Heart right ventricle (tissue), 16 donors: Measurements from ENCODE around the gene OR6J1. TPM values are rescaled to one million over a fixed set of nuclear protein-coding genes. Genes with fewer than 3 reads are reported as not detected.

Experiments
- ATAC-seq, 8 donors: fragments of 200-7000 bp; cut with Tn5 transposase; one replicate each; pipeline ENCODE4 v1.9.1; 2020; ENCODE audit warnings: mild to moderate bottlenecking in 8 of 8, moderate library complexity in 8 of 8, moderate number of reproducible peaks in 1 of 8
- DNase-seq, 2 donors: peaks; one replicate each; pipeline ENCODE4 v3.0.0-alpha.2; 2020
- H3K27ac ChIP-seq, 10 donors: fragments of 200-600 bp; sonication (generic) in 2 of 10; one replicate each; pipeline versions ENCODE4 v1.5.0 to v1.8.0; 2020 to 2022; ENCODE audit warnings: mild to moderate bottlenecking in 3 of 10
- H3K27me3 ChIP-seq, 7 donors: fragments of 200-600 bp; one replicate each; pipeline ENCODE4 v1.8.0; 2021 to 2022; ENCODE audit warnings: mild to moderate bottlenecking in 2 of 7
- H3K36me3 ChIP-seq, 9 donors: fragments of 200-600 bp; sonication (generic) in 1 of 9; one replicate each; pipeline versions ENCODE4 v1.5.0 to v1.8.0; 2020 to 2022; ENCODE audit warnings: mild to moderate bottlenecking in 2 of 9
- H3K4me1 ChIP-seq, 9 donors: fragments of 200-600 bp; sonication (generic) in 1 of 9; one replicate each; pipeline versions ENCODE4 v1.5.0 to v1.8.0; 2020 to 2022; ENCODE audit warnings: mild to moderate bottlenecking in 4 of 9
- H3K4me3 ChIP-seq, 10 donors: fragments of 200-600 bp; sonication (generic) in 2 of 10; one replicate each; pipeline versions ENCODE4 v1.5.0 to v1.8.0; 2020 to 2022; ENCODE audit warnings: mild to moderate bottlenecking in 7 of 10, moderate library complexity in 2 of 10
- H3K9me3 ChIP-seq, 11 donors: fragments of 200-600 bp in 10 of 11; sonication (generic) in 2 of 11; one replicate each; pipeline versions ENCODE4 v1.5.0 to v1.8.0; 2013 to 2022; ENCODE audit warnings: mild to moderate bottlenecking in 2 of 11, control low read depth in 1 of 11, moderate library complexity in 1 of 11
- WGBS, 2 donors: extraction: QIAGEN DNeasy Blood & Tissue Kit; methylation state at CpG; one replicate each; pipeline ENCODE4 v1.1.7; 2013; ENCODE audit warnings: inconsistent platforms in 1 of 2; 5-methylcytosine and 5-hydroxymethylcytosine counted together
- intact Hi-C, 10 donors: fragments of 100-400 bp; cut with DNase I; formaldehyde crosslinking; loops; one replicate each; pipeline versions ENCODE4 v1.11.1 to v1.14.2; 2022
- polyA plus RNA-seq, 2 donors: library from polyadenylated mRNA; stranded (reverse); fragments of 200-250 nt; gene quantifications; one replicate each; pipeline ENCODE4 v1.2.3, GENCODE V29; 2013
- total RNA-seq, 10 donors: library from RNA; stranded (reverse); fragmentation: NEBNext Ultra II Directional in 3 of 10; extraction: Animal tissue kit (Norgen Biotek cat#: 25700) in 3 of 10; gene quantifications; one replicate each; pipeline versions ENCODE4 v1.2.1 to v1.2.4, GENCODE V29; 2021 to 2023
- TF ChIP-seq, protein P1 (sequence below), 9 donors: fragments of 200-600 bp; sonication (generic) in 2 of 9; IDR thresholded peaks; one replicate each; pipeline versions ENCODE4 v1.5.0 to v1.8.0; 2021 to 2022; ENCODE audit warnings: antibody characterized with exemption in 9 of 9, mild to moderate bottlenecking in 5 of 9, moderate library complexity in 1 of 9
- donor health status: Arrhythmogenic right ventricular cardiomyopathy.
- donor health status: ischemic (EF 13 %, LVEDD 7.1; RV severe dilation, severe dysfunction).
- donor health status: healthy with polysubstance abuse.
- donor health status: DM: no; HTN: yes; CAD: no.
- donor health status: DM: no; HTN: no; CAD: no.
- donor health status: ischemic (EF 25% LVEDD 6.9; RV normal size, moderate dysfunction).
- donor health status: ischemic (EF 25% LVEDD 5.7; RV mildly dilated, moderate dysfunction).
- donor health status: healthy.
- donor health status: DM: yes; HTN: yes; CAD: no.
- donor health status: Ischemic cardiomyopathy.
- donor health status: ischemic (EF 35%, LVEDD 5.7; RV mildly dilated, moderate dysfunction).
- donor health status: nonischemic (EF 11% LVEDD 7.7; RV severe dilation, severe dysfunction).
- donor health status: DM: yes; HTN: yes; CAD: no.
- donor health status: PGD.
- donor health status: ischemic (EF 29% LVEDD 5.4; RV normal size, mild dysfunction).
- donor health status: nonischemic (EF 23%, LVEDD 6.1; RV moderate dilation, normal function).

The OR6J1 gene
- total and polyA plus RNA-seq, 12 donors = not detected

DNA sequence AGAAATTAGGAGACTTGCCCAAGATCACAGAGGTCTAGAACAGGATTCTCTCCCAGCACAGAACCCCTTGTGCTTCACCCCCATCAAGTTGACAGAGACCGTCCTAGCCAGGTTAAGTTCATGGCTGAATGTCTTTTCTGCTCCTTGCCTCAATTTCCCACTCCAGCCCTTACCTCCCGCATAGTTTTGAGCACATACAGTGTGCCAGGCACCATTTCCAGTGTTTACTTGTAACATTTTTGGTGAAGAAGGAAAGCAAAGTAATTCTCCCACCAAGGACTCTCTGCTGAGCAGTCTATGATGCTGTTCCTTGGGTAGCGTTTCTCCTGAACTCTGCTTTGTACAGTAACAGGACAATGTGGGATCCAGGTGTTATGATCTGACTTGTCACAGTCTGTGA is 44.8 kb downstream of the OR6J1 start:
- peaks cover 0 to 33% (median 30%) of the 10 kb centered on the region in 9 donors for H3K36me3 ChIP-seq
- peak overlapping the region in 9 of 10 donors; percentile 69 to 91 (median 74) for H3K4me3 ChIP-seq
- H3K27ac ChIP-seq = peak overlapping the region in 7 of 10 donors; percentile 77 to 93 (median 85)
- TF ChIP-seq, protein P1, sequence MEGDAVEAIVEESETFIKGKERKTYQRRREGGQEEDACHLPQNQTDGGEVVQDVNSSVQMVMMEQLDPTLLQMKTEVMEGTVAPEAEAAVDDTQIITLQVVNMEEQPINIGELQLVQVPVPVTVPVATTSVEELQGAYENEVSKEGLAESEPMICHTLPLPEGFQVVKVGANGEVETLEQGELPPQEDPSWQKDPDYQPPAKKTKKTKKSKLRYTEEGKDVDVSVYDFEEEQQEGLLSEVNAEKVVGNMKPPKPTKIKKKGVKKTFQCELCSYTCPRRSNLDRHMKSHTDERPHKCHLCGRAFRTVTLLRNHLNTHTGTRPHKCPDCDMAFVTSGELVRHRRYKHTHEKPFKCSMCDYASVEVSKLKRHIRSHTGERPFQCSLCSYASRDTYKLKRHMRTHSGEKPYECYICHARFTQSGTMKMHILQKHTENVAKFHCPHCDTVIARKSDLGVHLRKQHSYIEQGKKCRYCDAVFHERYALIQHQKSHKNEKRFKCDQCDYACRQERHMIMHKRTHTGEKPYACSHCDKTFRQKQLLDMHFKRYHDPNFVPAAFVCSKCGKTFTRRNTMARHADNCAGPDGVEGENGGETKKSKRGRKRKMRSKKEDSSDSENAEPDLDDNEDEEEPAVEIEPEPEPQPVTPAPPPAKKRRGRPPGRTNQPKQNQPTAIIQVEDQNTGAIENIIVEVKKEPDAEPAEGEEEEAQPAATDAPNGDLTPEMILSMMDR (IDR thresholded peaks at IDR 0.05) = no peak
- intact Hi-C loops = no loop called here
- H3K27me3 ChIP-seq = no peaks in the 10 kb centered on the region
- DNase-seq = no peak
- 87 to 90% methylated on average over 3 of the region's 3 CpGs for WGBS, 2 donors
- H3K4me1 ChIP-seq = peaks cover 0 to 26% (median 21%) of the 10 kb centered on the region in 9 donors
- ATAC-seq = no peak
- no peaks in the 10 kb centered on the region for H3K9me3 ChIP-seq

DNA sequence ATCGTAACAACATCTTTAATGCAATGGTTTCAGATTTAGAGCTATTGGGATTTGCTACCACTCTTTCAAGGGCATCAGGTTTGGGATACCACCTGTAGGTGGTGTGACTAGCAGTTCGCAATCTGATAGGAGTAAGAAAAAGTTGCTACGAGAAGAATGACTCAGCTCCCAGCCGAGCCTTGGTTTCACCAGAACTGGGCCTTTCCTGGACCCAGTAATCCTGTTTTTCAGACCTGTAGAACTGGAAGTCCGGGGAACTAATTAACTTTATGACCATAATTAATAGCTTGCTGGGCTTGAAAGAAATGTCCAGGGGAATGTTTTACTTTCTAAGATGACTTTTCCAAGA is 45.3 kb downstream of the OR6J1 start:
- Histone ChIP-seq H3K27ac (peak overlapping the region; percentile 31 to 93 (median 82)), H3K4me1 (peaks cover 0 to 26% (median 21%) of the 10 kb centered on the region in 9 donors), H3K4me3 (peak overlapping the region; percentile 69 to 91 (median 74)), H3K36me3 (peaks cover 0 to 28% (median 25%) of the 10 kb centered on the region in 9 donors), H3K27me3 (no peaks in the 10 kb centered on the region), H3K9me3 (no peaks in the 10 kb centered on the region)
- WGBS, 2 donors = 8 to 14% methylated on average over 5 of the region's 5 CpGs
- TF ChIP-seq, protein P1 (IDR thresholded peaks at IDR 0.05) = peak in 2 of 9 donors; percentile 22 to 30
- ATAC-seq = peak in 5 of 8 donors; percentile 60 to 79 (median 68)
- intact Hi-C loops = no loop called here
- DNase-seq = no peak

DNA sequence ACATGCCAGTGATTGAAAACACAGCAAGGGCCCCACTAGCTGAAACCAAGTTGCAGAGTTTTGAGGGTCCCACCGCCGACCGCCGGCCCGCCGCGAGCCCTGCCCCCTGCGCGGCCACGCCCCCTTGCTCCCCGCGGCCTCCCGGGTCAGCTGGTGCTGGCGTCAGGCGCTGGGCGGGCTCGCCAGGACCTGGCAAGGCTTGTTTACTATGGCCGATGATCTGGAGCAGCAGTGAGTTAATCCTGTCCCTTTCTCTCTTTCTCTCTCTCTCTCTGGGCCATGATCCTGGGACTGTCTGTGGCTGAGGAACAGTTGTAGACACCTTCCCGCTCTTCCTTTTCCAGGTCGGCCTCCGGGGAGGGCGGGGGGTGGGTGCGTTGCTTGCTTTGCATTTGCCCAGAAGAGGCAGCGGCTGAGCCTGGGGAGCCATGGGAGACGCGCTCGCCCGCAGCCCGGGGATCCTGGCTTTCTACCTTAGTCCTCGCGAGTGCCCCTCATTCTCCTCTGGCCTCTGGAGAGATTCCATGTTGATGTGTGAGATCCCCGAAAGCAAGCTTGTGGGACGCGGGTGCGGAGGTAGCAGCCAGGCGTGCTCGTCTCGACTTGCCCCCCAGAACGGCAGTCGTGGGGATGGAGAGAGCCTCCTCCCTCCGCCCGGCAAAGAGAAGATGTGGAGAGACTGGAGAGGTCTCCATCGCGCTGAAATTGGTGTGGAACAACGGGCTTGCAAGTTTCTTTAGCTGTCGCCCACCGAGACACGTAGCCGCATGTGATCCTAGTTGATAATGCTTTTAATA is 45.9 kb downstream of the OR6J1 start, which contains the start of gene ABHD4:
TSS of gene ABHD4 (plus strand) at position 202 of the 797 bp plus-strand sequence. CDS start at position 209, 7 bp downstream.
- Histone ChIP-seq H3K4me3 (peak within 1 kb of the TSS; percentile 69 to 91 (median 74)), H3K4me1 (peaks cover 0 to 26% (median 21%) of the 10 kb centered on the region in 9 donors), H3K36me3 (peaks cover 0 to 22% (median 20%) of the 10 kb centered on the region in 9 donors), H3K27ac (peak within 1 kb of the TSS; percentile 31 to 93 (median 82)), H3K27me3 (no peaks in the 10 kb centered on the region), H3K9me3 (no peaks in the 10 kb centered on the region)
- WGBS, 2 donors = 1% methylated on average over 49 of the region's 49 CpGs
- intact Hi-C loops = no loop called here
- TF ChIP-seq, protein P1 (IDR thresholded peaks at IDR 0.05) = peak in 1 of 9 donors; percentile 17
- ATAC-seq (peak; percentile 97 to 99 (median 98)), DNase-seq (peak; percentile 81 to 86)

DNA sequence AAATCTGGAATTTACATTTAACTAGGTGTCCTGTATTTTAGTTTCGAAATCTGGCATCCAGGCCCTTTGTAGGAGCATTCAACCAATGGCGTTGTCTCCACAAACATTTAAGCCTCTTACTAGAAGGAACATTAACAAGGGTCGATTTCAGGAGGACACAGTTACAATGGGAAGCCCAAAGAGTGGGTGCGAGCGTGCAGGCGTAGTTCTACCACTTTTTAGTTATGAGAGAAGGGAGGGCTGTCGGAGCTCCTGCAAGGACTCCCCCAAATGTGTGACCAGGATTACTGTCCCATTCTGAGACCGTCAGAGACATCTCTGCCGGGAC is 46.4 kb downstream of the OR6J1 start:
- peak overlapping the region; percentile 69 to 91 (median 74) for H3K4me3 ChIP-seq
- no peaks in the 10 kb centered on the region for H3K27me3 ChIP-seq
- TF ChIP-seq, protein P1 (IDR thresholded peaks at IDR 0.05) = no peak
- 8 to 14% methylated on average over 9 of the region's 9 CpGs for WGBS, 2 donors
- H3K36me3 ChIP-seq = peaks cover 0 to 17% (median 14%) of the 10 kb centered on the region in 9 donors
- H3K9me3 ChIP-seq = no peaks in the 10 kb centered on the region
- DNase-seq (no peak), ATAC-seq (peak in 3 of 8 donors; percentile 9 to 17 (median 13))
- H3K4me1 ChIP-seq = peaks cover 0 to 26% (median 21%) of the 10 kb centered on the region in 9 donors
- intact Hi-C loops = no loop called here
- H3K27ac ChIP-seq = peak overlapping the region in 9 of 10 donors; percentile 75 to 93 (median 83)
